OCI-LY1 (cell line): Measurements from ENCODE around the gene ADGRV1.

ENCODE experiments used
- H2AFZ ChIP-seq: fragments of 200-600 bp; sonication (generic), shearing (Covaris generic); 2 replicates; pipeline ENCODE4 v1.6.0; 2014; ENCODE audit warnings: antibody characterized with exemption, mild to moderate bottlenecking, low read length
- H3F3A ChIP-seq: fragments of 200-600 bp; sonication (generic), shearing (Covaris generic); 2 replicates; pipeline ENCODE4 v1.6.0; 2014; ENCODE audit warnings: mild to moderate bottlenecking, antibody characterized with exemption, low read length, moderate library complexity; ENCODE audit not compliant: insufficient read depth
- H3K27ac ChIP-seq: fragments of 200-600 bp; sonication (generic); 2 replicates; pipeline ENCODE4 v1.5.1; 2014; ENCODE audit warnings: low read length, mixed run types, mild to moderate bottlenecking, low read depth; ENCODE audit not compliant: poor library complexity, severe bottlenecking
- H3K27me3 ChIP-seq: fragments of 200-600 bp; sonication (generic); 2 replicates; pipeline ENCODE4 v1.6.0; 2014; ENCODE audit warnings: antibody characterized with exemption, mild to moderate bottlenecking, low read length, moderate library complexity; ENCODE audit not compliant: insufficient read depth
- H3K36me3 ChIP-seq: fragments of 200-600 bp; sonication (generic); 2 replicates; pipeline ENCODE4 v1.6.1; 2014; ENCODE audit warnings: mild to moderate bottlenecking, antibody characterized with exemption, low read length, moderate library complexity, mixed read lengths; ENCODE audit not compliant: insufficient read depth
- H3K4me1 ChIP-seq: fragments of 200-600 bp; sonication (generic); 2 replicates; pipeline ENCODE4 v1.5.1; 2014; ENCODE audit warnings: mild to moderate bottlenecking, low read length, moderate library complexity; ENCODE audit not compliant: insufficient read depth, severe bottlenecking
- H3K4me2 ChIP-seq: fragments of 200-600 bp; sonication (generic), shearing (Covaris generic); 2 replicates; pipeline ENCODE4 v1.6.1; 2014; ENCODE audit warnings: low read length
- H3K4me3 ChIP-seq: fragments of 200-600 bp; sonication (generic); 2 replicates; pipeline ENCODE4 v1.5.1; 2014; ENCODE audit warnings: low read length, low read depth, mild to moderate bottlenecking, mixed read lengths; ENCODE audit not compliant: poor library complexity, severe bottlenecking
- H3K79me2 ChIP-seq: fragments of 200-600 bp; shearing (Covaris generic); 2 replicates; pipeline ENCODE4 v1.6.1; 2016; ENCODE audit warnings: mixed run types, low read length, mixed read lengths; ENCODE audit not compliant: insufficient read depth
- H3K9ac ChIP-seq: fragments of 200-600 bp; sonication (generic), shearing (Covaris generic); 2 replicates; pipeline ENCODE4 v1.6.1; 2014; ENCODE audit warnings: mild to moderate bottlenecking, low read length, mixed read lengths
- H3K9me2 ChIP-seq: fragments of 200-600 bp; sonication (generic), shearing (Covaris generic); 2 replicates; pipeline ENCODE4 v1.6.1; 2014; ENCODE audit warnings: low read depth, mild to moderate bottlenecking, low read length, mixed read lengths
- H3K9me3 ChIP-seq: fragments of 200-600 bp; shearing (Covaris generic); 2 replicates; pipeline ENCODE4 v1.6.1; 2014; ENCODE audit warnings: low read length, mixed read lengths
- H4K20me1 ChIP-seq: fragments of 200-600 bp; sonication (generic), shearing (Covaris generic); 2 replicates; pipeline ENCODE4 v1.6.0; 2016; ENCODE audit warnings: mild to moderate bottlenecking, low read length; ENCODE audit not compliant: insufficient read depth
- CTCF ChIP-seq: fragments of 200-600 bp; sonication (generic), shearing (Covaris generic); IDR thresholded peaks from 2 replicates; pipeline ENCODE4 v1.5.1; 2017; ENCODE audit warnings: mild to moderate bottlenecking, antibody characterized with exemption, low read length, moderate library complexity, mixed read lengths
- EZH2 ChIP-seq: fragments of 200-600 bp; sonication (generic), shearing (Covaris generic); IDR thresholded peaks from 2 replicates; pipeline ENCODE4 v1.8.0; 2017; ENCODE audit warnings: borderline replicate concordance, mixed run types, mild to moderate bottlenecking, antibody characterized with exemption, low read length, moderate library complexity, mixed read lengths

The ADGRV1 gene

DNA sequence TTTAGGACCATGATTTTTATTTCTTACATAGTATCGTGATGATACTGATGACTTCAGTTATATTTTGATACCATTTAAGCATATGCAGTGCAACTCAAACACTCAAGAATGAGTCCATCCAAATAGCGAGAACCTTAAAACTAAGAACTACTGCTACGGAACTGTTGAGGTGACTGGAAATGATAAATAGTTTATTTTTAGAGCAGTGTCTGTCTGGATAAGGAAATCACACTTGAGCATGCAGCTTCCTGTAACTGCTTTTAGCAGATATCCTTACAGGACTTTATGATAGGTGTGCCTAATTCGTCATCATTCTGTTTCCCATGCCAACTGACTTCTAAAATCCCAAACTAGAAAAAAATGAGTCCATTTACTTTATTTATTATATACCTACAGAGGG lies 85.5 kb downstream of the ADGRV1 start:
- no peaks in the 10 kb centered on the region for H4K20me1 ChIP-seq
- no peak overlapping the region for H3K4me3 ChIP-seq
- no peak for TF ChIP-seq EZH2
- TF ChIP-seq CTCF = no peak
- H3K27me3 ChIP-seq = no peaks in the 10 kb centered on the region
- no peaks in the 10 kb centered on the region for H3K36me3 ChIP-seq
- H3K27ac ChIP-seq = no peak overlapping the region
- no peak overlapping the region for H3K9ac ChIP-seq
- H2AFZ ChIP-seq = no peak overlapping the region
- no peaks in the 10 kb centered on the region for H3K9me3 ChIP-seq
- H3F3A ChIP-seq = no peaks in the 10 kb centered on the region
- no peak overlapping the region for H3K4me2 ChIP-seq
- no peaks in the 10 kb centered on the region for H3K9me2 ChIP-seq
- H3K79me2 ChIP-seq = no peaks in the 10 kb centered on the region
- no peaks in the 10 kb centered on the region for H3K4me1 ChIP-seq

DNA sequence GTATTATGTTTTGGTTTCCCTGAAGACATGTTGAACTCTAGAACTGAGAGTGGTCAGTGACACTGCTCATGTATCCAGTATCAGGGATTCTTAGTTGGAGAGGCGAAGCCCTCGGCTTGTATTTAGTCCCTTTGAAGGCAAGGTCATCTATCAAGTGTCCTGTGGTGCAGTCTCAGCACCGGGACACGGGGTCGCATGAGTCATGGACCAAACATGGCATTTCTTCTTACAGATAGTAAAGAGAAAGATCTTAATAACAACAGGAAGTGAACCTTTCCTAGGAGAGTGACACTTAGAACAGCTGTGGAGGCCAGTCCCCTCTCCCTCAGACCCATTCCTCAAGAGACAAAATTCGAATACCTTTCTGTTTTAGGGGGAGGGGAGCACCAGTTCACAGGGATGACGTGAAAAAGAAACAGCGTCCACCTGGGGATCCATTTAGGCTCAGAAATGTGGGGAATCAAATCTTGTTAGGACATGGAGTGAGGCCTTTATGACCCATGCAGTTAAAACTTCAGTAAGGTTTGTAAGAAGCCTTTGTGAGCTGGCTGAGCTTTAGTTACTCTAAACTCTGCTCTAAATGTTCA lies 86.5 kb downstream of the ADGRV1 start:
- Histone ChIP-seq H3F3A (no peaks in the 10 kb centered on the region), H3K9me3 (no peaks in the 10 kb centered on the region), H3K27me3 (no peaks in the 10 kb centered on the region), H2AFZ (no peak overlapping the region), H3K79me2 (no peaks in the 10 kb centered on the region), H4K20me1 (no peaks in the 10 kb centered on the region), H3K36me3 (no peaks in the 10 kb centered on the region), H3K4me3 (no peak overlapping the region), H3K27ac (no peak overlapping the region), H3K9me2 (no peaks in the 10 kb centered on the region), H3K4me2 (no peak overlapping the region), H3K9ac (no peak overlapping the region), H3K4me1 (no peaks in the 10 kb centered on the region)
- TF ChIP-seq EZH2 = no peak
- no peak for TF ChIP-seq CTCF

- Histone ChIP-seq H3K4me2 (no peak overlapping the region), H3F3A (no peaks in the 10 kb centered on the region), H4K20me1 (no peaks in the 10 kb centered on the region), H3K4me1 (no peaks in the 10 kb centered on the region), H3K79me2 (no peaks in the 10 kb centered on the region), H3K9me2 (no peaks in the 10 kb centered on the region), H3K27me3 (no peaks in the 10 kb centered on the region), H3K9ac (no peak overlapping the region), H2AFZ (no peak overlapping the region), H3K4me3 (no peak overlapping the region), H3K36me3 (no peaks in the 10 kb centered on the region), H3K27ac (no peak overlapping the region), H3K9me3 (no peaks in the 10 kb centered on the region)
- TF ChIP-seq EZH2 (no peak), CTCF (no peak)
Observed at GRCh38 chr5:90650767-90651166, 92.2 kb downstream of the ADGRV1 start.
